Measurements from ENCODE around the gene MMP20. TPM values are rescaled to one million over a fixed set of nuclear protein-coding genes. Genes with fewer than 3 reads are reported as not detected.

MMP20 gene
- polyA plus RNA-seq, 2 of the 4 experiments (the other 2 are of a cell fraction) = not detected

GRCh38 chr11:102564110-102564509 is 61.0 kb downstream of the MMP20 start:
- Histone ChIP-seq H3K4me1 (peaks cover 25% of the 10 kb centered on the region; the same call in 2 of the 3 replicates), H3K4me2 (peak overlapping the region; percentile 47), H3K27ac (peak overlapping the region; percentile 43 to 83), H3K9me3 (peaks cover 16% of the 10 kb centered on the region), H3K4me3 (no peak overlapping the region)
- FAIRE-seq (no peak), ATAC-seq (peak; percentile 82 to 87), DNase-seq (ENCODE audit: low read depth in 1 of 2, low spot score in 1 of 2) (peak; percentile 56 to 64)
- CTCF ChIA-PET = interaction anchor here (0.6 to 0.8 kb wide), 2 partner anchors 102 to 243 kb away, joined by 3 read pairs; no protein-coding TSS in a partner anchor
- TF ChIP-seq HEYL (CRISPR knock-in tag; IDR thresholded peaks at IDR 0.05) (no peak), NFE2L2 (conservative IDR thresholded peaks at IDR 0.05; ENCODE audit: low read length) (peak; percentile 52), RNF2 (IDR thresholded peaks at IDR 0.05; ENCODE audit: borderline replicate concordance, low read depth) (no peak), MAZ (IDR thresholded peaks at IDR 0.05; ENCODE audit: borderline replicate concordance, low read depth, low read length) (no peak), ZNF302 (CRISPR knock-in tag; IDR thresholded peaks at IDR 0.05) (no peak), RCOR1 (IDR thresholded peaks at IDR 0.05; ENCODE audit: low read depth, low read length) (no peak), FOSL2 (IDR thresholded peaks at IDR 0.05) (peak; percentile 73), FOSL2 (CRISPR knock-in tag; IDR thresholded peaks at IDR 0.05) (peak; percentile 94), CBX8 (IDR thresholded peaks at IDR 0.05) (no peak), JUNB (IDR thresholded peaks at IDR 0.05) (peak; percentile 85), TFCP2L1 (CRISPR knock-in tag; IDR thresholded peaks at IDR 0.05) (no peak), CHD2 (IDR thresholded peaks at IDR 0.05; ENCODE audit: low read length, partially characterized antibody) (no peak), MAFK (IDR thresholded peaks at IDR 0.05; ENCODE audit: partially characterized antibody) (peak; percentile 91), ZSCAN20 (CRISPR knock-in tag; IDR thresholded peaks at IDR 0.05) (no peak), RFX5 (IDR thresholded peaks at IDR 0.05) (no peak), TP53 (CRISPR knock-in tag; IDR thresholded peaks at IDR 0.05) (no peak), EHF (CRISPR knock-in tag; IDR thresholded peaks at IDR 0.05) (no peak), BHLHE40 (IDR thresholded peaks at IDR 0.05; ENCODE audit: low read depth, low read length) (no peak), BCL3 (IDR thresholded peaks at IDR 0.05) (no peak), HDAC2 (IDR thresholded peaks at IDR 0.05) (no peak)
- TF ChIP-seq, protein P1, sequence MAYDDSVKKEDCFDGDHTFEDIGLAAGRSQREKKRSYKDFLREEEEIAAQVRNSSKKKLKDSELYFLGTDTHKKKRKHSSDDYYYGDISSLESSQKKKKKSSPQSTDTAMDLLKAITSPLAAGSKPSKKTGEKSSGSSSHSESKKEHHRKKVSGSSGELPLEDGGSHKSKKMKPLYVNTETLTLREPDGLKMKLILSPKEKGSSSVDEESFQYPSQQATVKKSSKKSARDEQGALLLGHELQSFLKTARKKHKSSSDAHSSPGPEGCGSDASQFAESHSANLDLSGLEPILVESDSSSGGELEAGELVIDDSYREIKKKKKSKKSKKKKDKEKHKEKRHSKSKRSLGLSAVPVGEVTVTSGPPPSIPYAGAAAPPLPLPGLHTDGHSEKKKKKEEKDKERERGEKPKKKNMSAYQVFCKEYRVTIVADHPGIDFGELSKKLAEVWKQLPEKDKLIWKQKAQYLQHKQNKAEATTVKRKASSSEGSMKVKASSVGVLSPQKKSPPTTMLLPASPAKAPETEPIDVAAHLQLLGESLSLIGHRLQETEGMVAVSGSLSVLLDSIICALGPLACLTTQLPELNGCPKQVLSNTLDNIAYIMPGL (CRISPR knock-in tag; IDR thresholded peaks at IDR 0.05; ENCODE audit: borderline replicate concordance) = no peak
- POLR2A ChIA-PET = interaction anchor here (0.7 to 1.0 kb wide), 3 partner anchors 11 to 36 kb away, joined by 3 to 4 read pairs (median 3); no protein-coding TSS in a partner anchor
- 36% methylated on average over 2 of the region's 2 CpGs for WGBS (ENCODE audit: missing lambda C conversion rate)

GRCh38 chr11:102561636-102562035 is 63.5 kb downstream of the MMP20 start:
- Histone ChIP-seq H3K4me1 (peaks cover 25% of the 10 kb centered on the region; the same call in 2 of the 3 replicates), H3K27ac (peak overlapping the region; percentile 29 to 57; a peak in 4 of 6 replicates), H3K4me2 (no peak overlapping the region; the same call in 2 of the 3 replicates), H3K9me3 (peaks cover 5% of the 10 kb centered on the region), H3K4me3 (no peak overlapping the region)
- ATAC-seq = no peak
- FAIRE-seq = no peak
- ChIA-PET POLR2A (no interaction called here), CTCF (no interaction called here)
- no peak for DNase-seq (ENCODE audit: low read depth in 1 of 2, low spot score in 1 of 2)
- TF ChIP-seq FOSL2 (IDR thresholded peaks at IDR 0.05) (no peak), FOSL2 (CRISPR knock-in tag; IDR thresholded peaks at IDR 0.05) (no peak), NFE2L2 (conservative IDR thresholded peaks at IDR 0.05; ENCODE audit: low read length) (no peak), CBX2 (IDR thresholded peaks at IDR 0.05; ENCODE audit: borderline replicate concordance, low read depth) (no peak), EP300 (IDR thresholded peaks at IDR 0.05) (no peak)

- H3K9me3 ChIP-seq = no peaks in the 10 kb centered on the region; the same call in 2 of the 3 replicates
- POLR2A ChIA-PET = no interaction called here
- H3K4me1 ChIP-seq = peaks cover 25% of the 10 kb centered on the region; the same call in 2 of the 3 replicates
- ATAC-seq (no peak), FAIRE-seq (no peak), DNase-seq (ENCODE audit: low read depth in 1 of 2, low spot score in 1 of 2) (no peak)
- no peak overlapping the region for H3K4me3 ChIP-seq
- H3K27ac ChIP-seq = peak overlapping the region; percentile 29 to 69; a peak in 4 of 6 replicates
- H3K4me2 ChIP-seq = peak overlapping the region; percentile 49
- CTCF ChIA-PET = no interaction called here
- WGBS (ENCODE audit: missing lambda C conversion rate) = 48% methylated on average over 6 of the region's 6 CpGs
- no peak for TF ChIP-seq TFCP2L1 (CRISPR knock-in tag; IDR thresholded peaks at IDR 0.05)
- TF ChIP-seq HOXB13 (CRISPR knock-in tag; IDR thresholded peaks at IDR 0.05; ENCODE audit: low read depth) = no peak
- TF ChIP-seq EHMT2 (IDR thresholded peaks at IDR 0.05; ENCODE audit: low read depth) = no peak
- no peak for TF ChIP-seq POLR2AphosphoS2 (conservative IDR thresholded peaks at IDR 0.05; ENCODE audit: low read length)
- TF ChIP-seq RAD21 (conservative IDR thresholded peaks at IDR 0.05 in 1 of 2, IDR thresholded peaks at IDR 0.05 in 1 of 2) = no peak
- TF ChIP-seq, protein P2, sequence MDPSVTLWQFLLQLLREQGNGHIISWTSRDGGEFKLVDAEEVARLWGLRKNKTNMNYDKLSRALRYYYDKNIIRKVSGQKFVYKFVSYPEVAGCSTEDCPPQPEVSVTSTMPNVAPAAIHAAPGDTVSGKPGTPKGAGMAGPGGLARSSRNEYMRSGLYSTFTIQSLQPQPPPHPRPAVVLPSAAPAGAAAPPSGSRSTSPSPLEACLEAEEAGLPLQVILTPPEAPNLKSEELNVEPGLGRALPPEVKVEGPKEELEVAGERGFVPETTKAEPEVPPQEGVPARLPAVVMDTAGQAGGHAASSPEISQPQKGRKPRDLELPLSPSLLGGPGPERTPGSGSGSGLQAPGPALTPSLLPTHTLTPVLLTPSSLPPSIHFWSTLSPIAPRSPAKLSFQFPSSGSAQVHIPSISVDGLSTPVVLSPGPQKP (IDR thresholded peaks at IDR 0.05; ENCODE audit: low read depth, low read length) = no peak
- no peak for TF ChIP-seq MYC (IDR thresholded peaks at IDR 0.05; ENCODE audit: borderline replicate concordance, low read length)
- TF ChIP-seq, protein P3, sequence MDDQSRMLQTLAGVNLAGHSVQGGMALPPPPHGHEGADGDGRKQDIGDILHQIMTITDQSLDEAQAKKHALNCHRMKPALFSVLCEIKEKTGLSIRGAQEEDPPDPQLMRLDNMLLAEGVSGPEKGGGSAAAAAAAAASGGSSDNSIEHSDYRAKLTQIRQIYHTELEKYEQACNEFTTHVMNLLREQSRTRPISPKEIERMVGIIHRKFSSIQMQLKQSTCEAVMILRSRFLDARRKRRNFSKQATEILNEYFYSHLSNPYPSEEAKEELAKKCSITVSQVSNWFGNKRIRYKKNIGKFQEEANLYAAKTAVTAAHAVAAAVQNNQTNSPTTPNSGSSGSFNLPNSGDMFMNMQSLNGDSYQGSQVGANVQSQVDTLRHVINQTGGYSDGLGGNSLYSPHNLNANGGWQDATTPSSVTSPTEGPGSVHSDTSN (IDR thresholded peaks at IDR 0.05) = no peak
Measured at GRCh38 chr11:102560555-102561011, 64.5 kb downstream of the MMP20 start.

Measured in A549 (cell line).